HepG2 (cell line): Measurements from ENCODE around the gene ZNF512B. TPM values are rescaled to one million over a fixed set of nuclear protein-coding genes. Genes with fewer than 3 reads are reported as not detected.
A peak's percentile ranks its signal among the peaks of the same experiment; 100 is the strongest.

Experiments used
- ATAC-seq: fragments of 200-7000 bp; cut with Tn5 transposase; 3 replicates; pipeline ENCODE4 v1.9.1; 2020; ENCODE audit warnings: mild to moderate bottlenecking, moderate library complexity
- BruUV-seq: library from RNA; stranded (reverse); fragments of 400-500 nt; replicated peaks from 2 replicates; lab custom pipeline; 2021; lab: Mats Ljungman, UMichigan
- CTCF ChIA-PET: fragments of 300-600 bp; formaldehyde crosslinking; extraction: SDS; loops from one replicate; lab custom pipeline; 2021; ENCODE audit warnings: low total read pairs, inconsistent platforms, low intra/inter-chr PET ratio; lab: Yijun Ruan, JAX
- POLR2A ChIA-PET: fragments of 350-600 bp; sonication (Branson Sonifier 250); formaldehyde crosslinking; loops from one replicate; lab custom pipeline; 2020; ENCODE audit warnings: antibody characterized with exemption, inconsistent platforms; lab: Yijun Ruan, JAX
- DNase-seq: peaks from one replicate; pipeline ENCODE4 v3.0.0-alpha.2; 2015; ENCODE audit warnings: low spot score
- FAIRE-seq: peaks from 3 replicates; lab custom pipeline; 2011; peaks lifted over from hg19 to GRCh38; lab: Jason Lieb, UNC
- H2AFZ ChIP-seq: one replicate; pipeline ENCODE4 v1.6.1; 2011; ENCODE audit warnings: low read length, inconsistent platforms
- H3K27ac ChIP-seq: fragments of 300-600 bp; 3 replicates; pipeline ENCODE4 v1.8.0; 2011; ENCODE audit warnings: mixed run types, mild to moderate bottlenecking, mixed read lengths, low read length, inconsistent platforms; ENCODE audit not compliant: insufficient read depth; ENCODE audit errors: extremely low read length
- H3K27me3 ChIP-seq, 2 experiments: fragments of 200-600 bp in 1 of 2; 2 replicates in 1 of 2; 3 replicates in 1 of 2; pipeline versions ENCODE4 v1.6.0 to v1.8.0; 2011; ENCODE audit warnings: low read length in 2 of 2, mild to moderate bottlenecking in 2 of 2, moderate library complexity in 2 of 2, inconsistent platforms in 1 of 2; ENCODE audit not compliant: insufficient read depth in 2 of 2, control insufficient read depth in 1 of 2
- H3K36me3 ChIP-seq, 2 experiments: fragments of 200-600 bp in 1 of 2; replicated peaks in 1 of 2; 2 replicates in 1 of 2; 3 replicates in 1 of 2; pipeline versions ENCODE4 v1.5.1 to v1.8.0; 2011; ENCODE audit warnings: low read length in 2 of 2, inconsistent platforms in 1 of 2; ENCODE audit not compliant: insufficient read depth in 2 of 2, control insufficient read depth in 1 of 2
- H3K4me1 ChIP-seq: 2 replicates; pipeline ENCODE4 v1.5.1; 2012; ENCODE audit warnings: low read length, inconsistent platforms; ENCODE audit not compliant: insufficient read depth
- H3K4me2 ChIP-seq: 2 replicates; pipeline ENCODE4 v1.6.0; 2011; ENCODE audit warnings: low read depth, low read length, inconsistent platforms
- H3K4me3 ChIP-seq, 3 experiments: fragments of 200-600 bp in 1 of 3; sonication (generic), shearing (Covaris generic) in 1 of 3; replicated peaks in 1 of 3; 2 replicates each; pipeline ENCODE4 v1.5.1; 2011 to 2016; ENCODE audit warnings: low read length in 3 of 3, inconsistent platforms in 2 of 3, low read depth in 2 of 3, mild to moderate bottlenecking in 2 of 3, control low read depth in 1 of 3, mixed read lengths in 1 of 3; ENCODE audit not compliant: insufficient read depth in 1 of 3
- H3K79me2 ChIP-seq: one replicate; pipeline ENCODE4 v1.6.1; 2011; ENCODE audit warnings: low read length, inconsistent platforms; ENCODE audit not compliant: insufficient read depth
- H3K9ac ChIP-seq: 2 replicates; pipeline ENCODE4 v1.6.0; 2011; ENCODE audit warnings: mild to moderate bottlenecking, low read depth, low read length, inconsistent platforms; ENCODE audit not compliant: insufficient read depth
- H3K9me3 ChIP-seq: 2 replicates; pipeline ENCODE4 v1.5.1; 2012; ENCODE audit warnings: mild to moderate bottlenecking, low read length
- H4K20me1 ChIP-seq: 2 replicates; pipeline ENCODE4 v1.6.0; 2011; ENCODE audit warnings: inconsistent platforms, mild to moderate bottlenecking, low read length, moderate library complexity; ENCODE audit not compliant: insufficient read depth
- AGO1 ChIP-seq: fragments of 200-400 bp; formaldehyde crosslinking; IDR thresholded peaks from 2 replicates; pipeline ENCODE4 v1.6.1; 2017; ENCODE audit warnings: mild to moderate bottlenecking, low read depth, low read length, moderate library complexity; ENCODE audit not compliant: poor library complexity, severe bottlenecking
- AGO2 ChIP-seq: fragments of 200-400 bp; formaldehyde crosslinking; optimal IDR thresholded peaks from 2 replicates; pipeline ENCODE3; 2017; ENCODE audit warnings: mild to moderate bottlenecking, low read depth, low read length, moderate library complexity
- AHR ChIP-seq: IDR thresholded peaks from 2 replicates; pipeline ENCODE4 v1.6.1; 2018; ENCODE audit warnings: missing genetic modification reagents, missing compliant biosample characterization
- FOSL2 ChIP-seq: sonication (generic); formaldehyde crosslinking; IDR thresholded peaks from 2 replicates; pipeline ENCODE4 v1.4.0; 2020; ENCODE audit warnings: missing genetic modification reagents
- GABPA ChIP-seq, 2 experiments: IDR thresholded peaks; 2 replicates each; pipeline ENCODE4 v1.6.1; 2011 to 2016; ENCODE audit warnings: low read depth in 2 of 2, low read length in 1 of 2, missing biosample characterization in 1 of 2, missing genetic modification characterization in 1 of 2
- HNRNPK ChIP-seq: fragments of 200-400 bp; formaldehyde crosslinking; IDR thresholded peaks from 2 replicates; pipeline ENCODE4 v1.6.1; 2018; ENCODE audit warnings: low read length, low read depth, moderate library complexity, mild to moderate bottlenecking; ENCODE audit not compliant: poor library complexity, severe bottlenecking
- HNRNPLL ChIP-seq: fragments of 200-400 bp; formaldehyde crosslinking; IDR thresholded peaks from 2 replicates; pipeline ENCODE4 v1.6.1; 2017; ENCODE audit warnings: mild to moderate bottlenecking, low read depth, low read length; ENCODE audit not compliant: poor library complexity, severe bottlenecking
- KDM1A ChIP-seq: IDR thresholded peaks from 2 replicates; pipeline ENCODE4 v1.6.1; 2016; ENCODE audit warnings: missing compliant biosample characterization
- PAF1 ChIP-seq: IDR thresholded peaks from 2 replicates; pipeline ENCODE4 v1.6.1; 2016; ENCODE audit warnings: missing genetic modification reagents, missing compliant biosample characterization
- POLR2A ChIP-seq, 2 experiments: IDR thresholded peaks; 2 replicates each; pipeline ENCODE4 v1.6.1; 2011; ENCODE audit warnings: low read depth in 2 of 2, low read length in 2 of 2, mild to moderate bottlenecking in 1 of 2, moderate library complexity in 1 of 2; ENCODE audit not compliant: insufficient read depth in 1 of 2
- RAD51 ChIP-seq: fragments of 450-650 bp; IDR thresholded peaks from 2 replicates; pipeline ENCODE4 v1.6.1; 2016; ENCODE audit warnings: borderline replicate concordance
- RBM22 ChIP-seq: fragments of 200-400 bp; formaldehyde crosslinking; optimal IDR thresholded peaks from 2 replicates; pipeline ENCODE3; 2017; ENCODE audit warnings: mild to moderate bottlenecking, low read length, moderate library complexity
- ZBTB38 ChIP-seq: sonication (generic); formaldehyde crosslinking; IDR thresholded peaks from 2 replicates; pipeline ENCODE4 v1.5.1; 2020; ENCODE audit warnings: mild to moderate bottlenecking, missing genetic modification reagents
- ZNF33B ChIP-seq: sonication (generic); formaldehyde crosslinking; IDR thresholded peaks from 2 replicates; pipeline ENCODE4 v1.5.1; 2020; ENCODE audit warnings: mild to moderate bottlenecking, missing genetic modification reagents
- ZNF562 ChIP-seq: sonication (generic); formaldehyde crosslinking; IDR thresholded peaks from 2 replicates; pipeline ENCODE4 v1.8.0; 2022; ENCODE audit warnings: missing genetic modification reagents, borderline replicate concordance
- WGBS: methylation state at CpG from one replicate; pipeline ENCODE4 v1.1.6; 2017; ENCODE audit warnings: low lambda C conversion rate; 5-methylcytosine and 5-hydroxymethylcytosine counted together
- in situ Hi-C: cut with HindIII; loops from 2 replicates; pipeline ENCODE4 v1.10.0; 2017; ENCODE audit warnings: low pct_unique_long_range_greater_than_20kb; ENCODE audit not compliant: extremely low pct_ligation_motif_present
- intact Hi-C: fragments of 100-400 bp; cut with micrococcal nuclease; formaldehyde crosslinking; loops from one replicate; pipeline ENCODE4 v1.10.0; 2022; ENCODE audit not compliant: unreplicated experiment
- polyA plus RNA-seq, 8 experiments: library from polyadenylated mRNA; depleted of rRNA in 3 of 8; stranded (reverse) in 7 of 8; unstranded in 1 of 8; fragments of >200 nt; fragmentation: Illumina TruSeq in 4 of 8; extraction: Trizol in 4 of 8; gene quantifications; 2 replicates each; pipeline versions ENCODE4 v1.2.1 to v1.2.3, GENCODE V29; 2011 to 2016; ENCODE audit warnings: low read depth in 4 of 8, missing spikeins in 1 of 8, mixed read lengths in 1 of 8; ENCODE audit not compliant: insufficient read depth in 1 of 8
- total RNA-seq, 5 experiments: library from RNA; depleted of rRNA; stranded (reverse); fragments of >200 nt; fragmentation: Illumina TruSeq; extraction: Trizol; gene quantifications; 2 replicates each; pipeline ENCODE4 v1.2.3, GENCODE V29; 2016; ENCODE audit warnings: low read depth in 1 of 5
- TF ChIP-seq, protein P1 (sequence below): sonication (generic); formaldehyde crosslinking; IDR thresholded peaks from 2 replicates; pipeline ENCODE4 v1.8.0; 2022; ENCODE audit warnings: missing genetic modification reagents, mild to moderate bottlenecking, moderate library complexity, borderline replicate concordance

Gene ZNF512B
- total and polyA plus RNA-seq, 2 of the 13 experiments (the other 11 are each of a cell fraction or from before 2014, with no cell fraction given) = 11.5 to 30.6 TPM

DNA sequence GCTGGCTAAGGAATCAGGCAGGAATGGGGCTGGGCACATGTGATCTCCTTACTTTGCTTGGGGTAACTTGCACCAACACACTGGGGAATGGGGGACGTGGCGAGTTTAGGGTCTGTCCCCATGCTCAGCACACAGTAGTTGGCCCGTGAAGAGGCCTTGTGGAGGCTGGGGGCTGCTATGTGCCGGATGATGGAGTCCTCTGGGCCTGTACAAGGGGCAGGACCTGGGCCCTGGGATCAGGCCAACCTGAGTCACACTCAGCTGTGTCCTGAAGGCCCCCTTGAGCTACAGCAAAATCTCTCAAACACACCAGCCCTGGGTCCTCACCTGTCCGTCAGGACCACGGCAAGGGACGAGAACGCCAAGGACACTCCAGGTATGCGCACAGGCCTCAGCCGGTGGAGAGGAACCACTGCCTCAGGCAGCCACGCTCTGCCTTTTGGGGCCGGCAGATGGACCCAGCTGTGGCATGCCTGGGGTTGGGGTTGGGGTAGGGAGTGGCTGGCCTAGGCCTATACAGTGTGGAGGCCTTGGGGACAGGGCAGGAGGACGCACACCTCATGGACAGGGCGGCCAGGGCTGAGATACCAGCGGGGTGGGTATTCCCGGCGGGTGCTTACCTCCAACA is 24.6 kb downstream of the ZNF512B start (continued):
- no peak for TF ChIP-seq ZNF562 (CRISPR knock-in tag)

- no peaks in the 10 kb centered on the region for H3K9me3 ChIP-seq
- peaks cover 51 to 73% of the 10 kb centered on the region in 2 experiments for H3K36me3 ChIP-seq
- no peak overlapping the region for H3K4me2 ChIP-seq
- ChIA-PET CTCF (no interaction called here), POLR2A (interaction anchor here (0.8 kb wide), 1 partner anchor 11 kb away, joined by 3 read pairs; no protein-coding TSS in a partner anchor)
- TF ChIP-seq GABPA (IDR thresholded peaks at IDR 0.05; ENCODE audit: low read depth, low read length) (no peak), GABPA (CRISPR knock-in tag; IDR thresholded peaks at IDR 0.05; ENCODE audit: low read depth) (no peak), PAF1 (CRISPR knock-in tag) (peak; percentile 19; the same call in 1 of the 2 replicates), RBM22 (peak; percentile 12), HNRNPLL (peak; percentile 17), POLR2A (IDR thresholded peaks at IDR 0.05; ENCODE audit: insufficient read depth in 1 of 2, low read depth in 2 of 2, low read length in 2 of 2) (peak in 1 of 2 experiments; percentile 19; a peak in 1 of 4 replicates), KDM1A (no peak), HNRNPK (peak; percentile 23), RAD51 (no peak), ZBTB38 (CRISPR knock-in tag) (0 out of 2 replicates have a peak, but pooled peaks have one; percentile 13), AHR (0 out of 2 replicates have a peak, but pooled peaks have one; percentile 41), AGO1 (peak; percentile 57), FOSL2 (CRISPR knock-in tag) (0 out of 2 replicates have a peak, but pooled peaks have one; percentile 0), ZNF33B (CRISPR knock-in tag) (no peak), AGO2 (peak; percentile 2)
- TF ChIP-seq, protein P1, sequence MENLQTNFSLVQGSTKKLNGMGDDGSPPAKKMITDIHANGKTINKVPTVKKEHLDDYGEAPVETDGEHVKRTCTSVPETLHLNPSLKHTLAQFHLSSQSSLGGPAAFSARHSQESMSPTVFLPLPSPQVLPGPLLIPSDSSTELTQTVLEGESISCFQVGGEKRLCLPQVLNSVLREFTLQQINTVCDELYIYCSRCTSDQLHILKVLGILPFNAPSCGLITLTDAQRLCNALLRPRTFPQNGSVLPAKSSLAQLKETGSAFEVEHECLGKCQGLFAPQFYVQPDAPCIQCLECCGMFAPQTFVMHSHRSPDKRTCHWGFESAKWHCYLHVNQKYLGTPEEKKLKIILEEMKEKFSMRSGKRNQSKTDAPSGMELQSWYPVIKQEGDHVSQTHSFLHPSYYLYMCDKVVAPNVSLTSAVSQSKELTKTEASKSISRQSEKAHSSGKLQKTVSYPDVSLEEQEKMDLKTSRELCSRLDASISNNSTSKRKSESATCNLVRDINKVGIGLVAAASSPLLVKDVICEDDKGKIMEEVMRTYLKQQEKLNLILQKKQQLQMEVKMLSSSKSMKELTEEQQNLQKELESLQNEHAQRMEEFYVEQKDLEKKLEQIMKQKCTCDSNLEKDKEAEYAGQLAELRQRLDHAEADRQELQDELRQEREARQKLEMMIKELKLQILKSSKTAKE = 0 out of 2 replicates have a peak, but pooled peaks have one; percentile 28
- H4K20me1 ChIP-seq = peaks cover 57% of the 10 kb centered on the region
- 97% methylated on average over 35 of the region's 35 CpGs for WGBS
- no peaks in the 10 kb centered on the region for H3K27me3 ChIP-seq
- in situ Hi-C loops (no loop called here), intact Hi-C loops (no loop called here)
- peaks cover 10% of the 10 kb centered on the region for H3K4me1 ChIP-seq
- ATAC-seq (no peak), DNase-seq (no peak), FAIRE-seq (no peak)
- no peak overlapping the region for H2AFZ ChIP-seq
- no peak overlapping the region for H3K9ac ChIP-seq
- H3K79me2 ChIP-seq = peaks cover 31% of the 10 kb centered on the region
- no TSS peak for BruUV-seq
- no peak overlapping the region for H3K27ac ChIP-seq
- no peak overlapping the region for H3K4me3 ChIP-seq
Observed at GRCh38 chr20:63944078-63944941, 25.4 kb downstream of the ZNF512B start.
